ENCODE data around the gene PRSS3. TPM values are rescaled to one million over a fixed set of nuclear protein-coding genes. Genes with fewer than 3 reads are reported as not detected.
"Not testable (repeated sequence)": the region's sequence is repeated elsewhere in the genome, so short reads cannot be mapped to it uniquely, and the experiment has no call there.

PRSS3 gene
- total RNA-seq, 1 donor from 2014 or later: not detected

- intact Hi-C loops (cut with micrococcal nuclease): loop anchor here (1.0 to 10.0 kb wide), 17 partner anchors 20 to 1998 kb away; partner anchors contain the start of genes B4GALT1, DCAF12, DNAI1 and DNAJA1
These were observed 21.2 kb downstream of the PRSS3 start, which contains the start of gene UBE2R2 for GRCh38 chr9:33816327-33817252. UBE2R2 (plus strand) TSS chr9:33817160; CDS start chr9:33817758, 598 bp downstream.

GRCh38 chr9:33817327-33818166 is 22.2 kb downstream of the PRSS3 start:
- intact Hi-C loops (cut with micrococcal nuclease): loop anchor here (1.0 to 10.0 kb wide), 12 partner anchors 309 to 1997 kb away; partner anchors contain the start of genes B4GALT1, DCAF12, DNAI1 and DNAJA1

GRCh38 chr9:33818167-33818846 is 22.9 kb downstream of the PRSS3 start:
- intact Hi-C loops (cut with micrococcal nuclease): loop anchor here (5.0 to 10.0 kb wide), 7 partner anchors 346 to 1996 kb away; partner anchors contain the start of genes B4GALT1, FANCG, HINT2 and NOL6

- intact Hi-C loops (cut with micrococcal nuclease): loop anchor here (5.0 to 10.0 kb wide), 7 partner anchors 347 to 1996 kb away; partner anchors contain the start of genes B4GALT1, FANCG, HINT2 and NOL6
These were observed 23.6 kb downstream of the PRSS3 start for GRCh38 chr9:33818847-33819500.

GRCh38 chr9:33820231-33820745 is 24.9 kb downstream of the PRSS3 start:
- intact Hi-C loops (cut with micrococcal nuclease): no loop called here

GRCh38 chr9:33823801-33824200 is 28.4 kb downstream of the PRSS3 start:
- intact Hi-C loops (cut with micrococcal nuclease): no loop called here

- intact Hi-C loops (cut with micrococcal nuclease): not testable (repeated sequence)
These were observed 31.9 kb downstream of the PRSS3 start for GRCh38 chr9:33827285-33827684.

GRCh38 chr9:33829641-33830230 is 34.4 kb downstream of the PRSS3 start:
- intact Hi-C loops (cut with micrococcal nuclease): not testable (repeated sequence)

- intact Hi-C loops (cut with micrococcal nuclease): loop anchor here (1.0 kb wide), 1 partner anchor 19 kb away; no protein-coding TSS in a partner anchor
These were observed 40.4 kb downstream of the PRSS3 start for GRCh38 chr9:33835625-33836260.

- intact Hi-C loops (cut with micrococcal nuclease): loop anchor here (1.0 kb wide), 1 partner anchor 20 kb away; no protein-coding TSS in a partner anchor
These were observed 40.9 kb downstream of the PRSS3 start for GRCh38 chr9:33836261-33836660.

- intact Hi-C loops (cut with micrococcal nuclease): no loop called here
These were observed 41.8 kb downstream of the PRSS3 start for GRCh38 chr9:33837138-33837537.

- intact Hi-C loops (cut with micrococcal nuclease): no loop called here
These were observed 45.0 kb downstream of the PRSS3 start for GRCh38 chr9:33840381-33840780.

- intact Hi-C loops (cut with micrococcal nuclease): no loop called here
These were observed 48.1 kb downstream of the PRSS3 start for GRCh38 chr9:33843312-33843961.

- intact Hi-C loops (cut with micrococcal nuclease): no loop called here
These were observed 50.9 kb downstream of the PRSS3 start for GRCh38 chr9:33846231-33846630.

GRCh38 chr9:33847894-33848205 is 52.5 kb downstream of the PRSS3 start:
- intact Hi-C loops (cut with micrococcal nuclease): not testable (repeated sequence)
